Activated naive CD8-positive, alpha-beta T cell treated with anti-CD3 and anti-CD28 coated beads, Interleukin-2, amount 50 U/mL, for 24 hours (primary cell): ENCODE data around the gene TMC1.
"Not testable (repeated sequence)": the region's sequence is repeated elsewhere in the genome, so short reads cannot be mapped to it uniquely, and the experiment has no call there.

Experiments used
- ATAC-seq: fragments of 150-1000 bp; cut with Tn5 transposase; one replicate; pipeline ENCODE4 v1.10.0; 2021
- DNase-seq: peaks from one replicate; pipeline ENCODE4 v3.0.0; 2021
- H3K27ac Mint-ChIP-seq: one replicate; pipeline ENCODE4 v1.8.0; 2021; ENCODE audit warnings: mild to moderate bottlenecking, mixed read lengths
- H3K27me3 Mint-ChIP-seq: one replicate; pipeline ENCODE4 v1.8.0; 2021; ENCODE audit warnings: mixed read lengths
- H3K36me3 Mint-ChIP-seq: one replicate; pipeline ENCODE4 v1.8.0; 2021; ENCODE audit warnings: low read depth, mixed read lengths
- H3K4me1 Mint-ChIP-seq: one replicate; pipeline ENCODE4 v1.8.0; 2021; ENCODE audit warnings: mixed read lengths
- H3K4me3 Mint-ChIP-seq: one replicate; pipeline ENCODE4 v1.8.0; 2021; ENCODE audit warnings: mild to moderate bottlenecking, moderate library complexity, mixed read lengths
- H3K9me3 Mint-ChIP-seq: one replicate; pipeline ENCODE4 v1.8.0; 2021; ENCODE audit warnings: mixed read lengths

Gene TMC1

DNA sequence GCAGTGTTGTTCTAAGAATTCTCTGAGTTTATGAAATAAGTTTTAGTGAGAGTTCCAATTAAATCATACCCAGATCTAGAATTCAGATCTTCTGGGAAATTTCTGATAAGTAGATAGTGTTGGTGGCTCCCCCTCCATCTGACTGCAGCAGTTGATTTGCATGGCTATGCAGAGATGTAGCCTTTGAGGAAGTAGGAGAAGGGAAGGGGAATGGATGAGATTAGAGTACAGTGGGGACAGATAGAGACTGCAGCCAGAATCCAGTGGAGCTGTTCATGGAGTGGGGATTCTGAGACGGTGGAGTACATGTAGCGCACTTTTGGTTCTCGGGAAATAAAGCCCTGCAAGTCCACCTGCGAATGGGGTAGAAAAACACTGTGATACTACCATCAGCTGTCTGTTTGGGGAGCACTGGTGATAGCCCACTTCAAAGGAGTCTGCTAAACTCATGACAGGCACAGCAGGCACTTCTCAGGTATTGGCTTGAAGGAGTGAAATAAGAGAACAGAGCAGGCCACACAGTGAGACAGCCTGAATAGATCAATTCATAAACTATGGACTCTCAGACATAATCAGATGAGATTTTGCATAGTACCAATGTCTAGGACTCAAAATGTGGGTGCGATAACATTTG is 334.6 kb downstream of the TMC1 start:
- Mint-ChIP-seq H3K9me3 (no peaks in the 10 kb centered on the region), H3K4me1 (no peaks in the 10 kb centered on the region), H3K27me3 (no peaks in the 10 kb centered on the region), H3K4me3 (no peak overlapping the region), H3K27ac (no peak overlapping the region), H3K36me3 (no peaks in the 10 kb centered on the region)
- DNase-seq (no peak), ATAC-seq (no peak)

- ATAC-seq (no peak), DNase-seq (no peak)
- no peak overlapping the region for H3K4me3 Mint-ChIP-seq
- H3K36me3 Mint-ChIP-seq: no peaks in the 10 kb centered on the region
- no peaks in the 10 kb centered on the region for H3K9me3 Mint-ChIP-seq
- no peaks in the 10 kb centered on the region for H3K4me1 Mint-ChIP-seq
- H3K27me3 Mint-ChIP-seq: no peaks in the 10 kb centered on the region
- H3K27ac Mint-ChIP-seq: no peak overlapping the region
Measured at GRCh38 chr9:72856972-72857623, 335.7 kb downstream of the TMC1 start.

DNA sequence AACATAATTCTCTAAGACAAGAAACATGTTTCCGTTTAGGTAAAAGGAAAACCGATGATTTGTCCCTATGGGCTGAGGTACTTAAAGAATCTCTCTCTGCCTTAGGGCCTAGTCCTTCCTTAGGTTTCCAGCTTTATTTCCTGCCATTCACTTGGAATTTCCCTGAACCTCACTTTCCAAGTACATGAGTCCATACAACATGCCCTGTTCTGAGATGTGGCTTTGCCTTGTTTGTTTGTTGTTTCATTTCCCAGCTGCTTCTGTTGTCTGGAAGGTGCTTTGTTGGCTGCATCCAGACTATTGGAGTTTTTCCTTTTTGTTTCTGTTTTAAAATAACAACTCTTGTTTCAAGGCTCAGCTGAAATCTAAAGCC is 336.2 kb downstream of the TMC1 start:
- no peak overlapping the region for H3K4me3 Mint-ChIP-seq
- DNase-seq (no peak), ATAC-seq (no peak)
- H3K4me1 Mint-ChIP-seq: no peaks in the 10 kb centered on the region
- H3K36me3 Mint-ChIP-seq: no peaks in the 10 kb centered on the region
- no peaks in the 10 kb centered on the region for H3K9me3 Mint-ChIP-seq
- H3K27ac Mint-ChIP-seq: no peak overlapping the region
- H3K27me3 Mint-ChIP-seq: no peaks in the 10 kb centered on the region

DNA sequence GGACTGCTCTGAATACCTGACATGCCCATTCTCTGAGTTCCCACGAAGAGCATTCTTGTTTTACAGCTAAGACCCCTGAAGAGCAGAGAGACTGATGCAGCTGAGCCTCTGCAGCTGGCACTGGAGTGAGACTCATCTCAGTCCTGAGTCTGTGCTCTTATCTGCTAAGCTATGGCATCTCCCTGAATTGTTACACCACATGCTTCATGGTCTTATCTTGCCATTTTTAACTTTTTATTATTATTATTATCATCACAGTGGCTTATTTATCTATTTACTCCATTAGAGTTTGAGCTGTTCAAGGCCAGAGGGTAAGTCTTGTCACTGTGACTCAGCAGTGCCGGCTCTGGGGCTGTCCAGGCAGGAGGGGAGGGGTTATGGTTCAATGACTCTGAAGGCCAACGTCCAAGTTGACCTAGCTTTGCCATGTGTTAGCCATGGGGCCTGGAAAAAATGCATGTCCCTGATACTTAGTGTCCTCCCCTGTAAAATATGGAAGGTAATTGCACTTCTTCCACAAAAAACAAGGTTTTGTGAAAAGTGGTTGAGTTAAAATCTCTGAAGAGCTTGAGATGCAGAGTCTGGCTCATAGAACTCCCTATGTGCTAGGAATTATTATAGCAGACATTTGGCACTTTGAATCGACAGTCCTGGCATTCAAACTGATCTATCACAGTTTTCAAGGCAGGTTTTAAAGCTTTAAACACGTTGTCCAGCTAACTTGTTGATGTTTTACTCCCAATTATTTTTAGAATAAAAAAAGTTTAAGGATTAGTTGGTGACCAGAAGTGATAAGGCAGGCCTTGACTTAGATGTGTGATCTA is 336.9 kb downstream of the TMC1 start:
- H3K9me3 Mint-ChIP-seq: no peaks in the 10 kb centered on the region
- no peaks in the 10 kb centered on the region for H3K27me3 Mint-ChIP-seq
- H3K36me3 Mint-ChIP-seq: no peaks in the 10 kb centered on the region
- no peak for DNase-seq
- no peak overlapping the region for H3K27ac Mint-ChIP-seq
- no peaks in the 10 kb centered on the region for H3K4me1 Mint-ChIP-seq
- no peak for ATAC-seq
- H3K4me3 Mint-ChIP-seq: no peak overlapping the region

GRCh38 chr9:72862788-72863187 is 341.4 kb downstream of the TMC1 start:
- ATAC-seq: not testable (repeated sequence)

GRCh38 chr9:72863456-72864094 is 342.2 kb downstream of the TMC1 start:
- no peaks in the 10 kb centered on the region for H3K36me3 Mint-ChIP-seq
- no peak for DNase-seq
- no peaks in the 10 kb centered on the region for H3K4me1 Mint-ChIP-seq
- H3K9me3 Mint-ChIP-seq: no peaks in the 10 kb centered on the region
- H3K27ac Mint-ChIP-seq: no peak overlapping the region
- peaks cover 2% of the 10 kb centered on the region for H3K27me3 Mint-ChIP-seq
- no peak overlapping the region for H3K4me3 Mint-ChIP-seq
- no peak for ATAC-seq

More at GRCh38 chr9:72862788-72863187, 341.4 kb downstream of the TMC1 start:
- H3K36me3 Mint-ChIP-seq, DNase-seq, H3K27me3 Mint-ChIP-seq, H3K4me1 Mint-ChIP-seq, H3K27ac Mint-ChIP-seq, H3K4me3 Mint-ChIP-seq, H3K9me3 Mint-ChIP-seq: not testable (repeated sequence)

- DNase-seq (no peak), ATAC-seq (no peak)
- H3K27ac Mint-ChIP-seq: no peak overlapping the region
- no peaks in the 10 kb centered on the region for H3K36me3 Mint-ChIP-seq
- peaks cover 2% of the 10 kb centered on the region for H3K27me3 Mint-ChIP-seq
- no peak overlapping the region for H3K4me3 Mint-ChIP-seq
- no peaks in the 10 kb centered on the region for H3K4me1 Mint-ChIP-seq
- no peaks in the 10 kb centered on the region for H3K9me3 Mint-ChIP-seq
Measured at GRCh38 chr9:72864327-72864726, 342.9 kb downstream of the TMC1 start.

GRCh38 chr9:72871685-72872084 is 350.3 kb downstream of the TMC1 start:
- Mint-ChIP-seq H3K27ac (no peak overlapping the region), H3K4me1 (no peaks in the 10 kb centered on the region), H3K36me3 (no peaks in the 10 kb centered on the region), H3K4me3 (no peak overlapping the region), H3K9me3 (no peaks in the 10 kb centered on the region), H3K27me3 (peaks cover 8% of the 10 kb centered on the region)
- no peak for ATAC-seq
- no peak for DNase-seq

GRCh38 chr9:72872718-72873117 is 351.3 kb downstream of the TMC1 start:
- Mint-ChIP-seq H3K27ac (no peak overlapping the region), H3K4me1 (no peaks in the 10 kb centered on the region), H3K4me3 (no peak overlapping the region), H3K36me3 (no peaks in the 10 kb centered on the region), H3K27me3 (peaks cover 9% of the 10 kb centered on the region), H3K9me3 (no peaks in the 10 kb centered on the region)
- DNase-seq (no peak), ATAC-seq (no peak)

- no peaks in the 10 kb centered on the region for H3K36me3 Mint-ChIP-seq
- H3K27me3 Mint-ChIP-seq: peaks cover 10% of the 10 kb centered on the region
- H3K4me1 Mint-ChIP-seq: no peaks in the 10 kb centered on the region
- H3K27ac Mint-ChIP-seq: no peak overlapping the region
- ATAC-seq: no peak
- no peak for DNase-seq
- no peak overlapping the region for H3K4me3 Mint-ChIP-seq
- no peaks in the 10 kb centered on the region for H3K9me3 Mint-ChIP-seq
Measured at GRCh38 chr9:72873456-72873855, 352.0 kb downstream of the TMC1 start.

GRCh38 chr9:72874344-72874743 is 352.9 kb downstream of the TMC1 start:
- ATAC-seq (no peak), DNase-seq (no peak)
- H3K36me3 Mint-ChIP-seq: no peaks in the 10 kb centered on the region
- peaks cover 10% of the 10 kb centered on the region for H3K27me3 Mint-ChIP-seq
- H3K27ac Mint-ChIP-seq: no peak overlapping the region
- H3K9me3 Mint-ChIP-seq: no peaks in the 10 kb centered on the region
- no peak overlapping the region for H3K4me3 Mint-ChIP-seq
- no peaks in the 10 kb centered on the region for H3K4me1 Mint-ChIP-seq

DNA sequence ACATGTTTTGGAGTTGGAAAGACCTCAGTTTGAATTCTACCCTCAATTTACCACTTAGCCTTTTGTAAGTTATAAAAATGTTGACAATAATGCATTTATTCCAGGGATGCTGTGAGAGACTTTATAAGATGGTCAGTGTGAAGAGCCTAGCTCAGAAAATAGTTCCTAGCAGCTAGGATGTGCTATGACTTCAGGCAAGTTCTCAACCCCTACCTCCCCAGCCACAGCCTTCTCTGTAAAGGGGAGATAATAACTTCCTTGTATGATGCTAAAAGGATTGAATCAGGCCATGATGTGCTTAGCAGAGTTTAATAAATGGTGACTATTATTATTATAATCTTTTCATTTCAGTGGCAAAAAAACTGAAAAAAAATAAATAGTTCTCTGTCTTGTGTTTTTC is 353.8 kb downstream of the TMC1 start:
- ATAC-seq: no peak
- H3K36me3 Mint-ChIP-seq: no peaks in the 10 kb centered on the region
- no peak overlapping the region for H3K27ac Mint-ChIP-seq
- no peak overlapping the region for H3K4me3 Mint-ChIP-seq
- H3K27me3 Mint-ChIP-seq: peaks cover 10% of the 10 kb centered on the region
- no peaks in the 10 kb centered on the region for H3K4me1 Mint-ChIP-seq
- no peak for DNase-seq
- no peaks in the 10 kb centered on the region for H3K9me3 Mint-ChIP-seq

GRCh38 chr9:72880821-72881220 is 359.4 kb downstream of the TMC1 start:
- Mint-ChIP-seq H3K4me1 (no peaks in the 10 kb centered on the region), H3K27me3 (peaks cover 3% of the 10 kb centered on the region), H3K27ac (no peak overlapping the region), H3K36me3 (no peaks in the 10 kb centered on the region), H3K9me3 (no peaks in the 10 kb centered on the region), H3K4me3 (no peak overlapping the region)
- no peak for ATAC-seq
- DNase-seq: no peak

GRCh38 chr9:72882117-72882775 is 360.8 kb downstream of the TMC1 start:
- no peak overlapping the region for H3K4me3 Mint-ChIP-seq
- H3K36me3 Mint-ChIP-seq: no peaks in the 10 kb centered on the region
- no peaks in the 10 kb centered on the region for H3K4me1 Mint-ChIP-seq
- ATAC-seq (no peak), DNase-seq (no peak)
- H3K27me3 Mint-ChIP-seq: peaks cover 3% of the 10 kb centered on the region
- H3K9me3 Mint-ChIP-seq: no peaks in the 10 kb centered on the region
- H3K27ac Mint-ChIP-seq: no peak overlapping the region
